ENCODE data around the gene TPCN2.
A peak's percentile ranks its signal among the peaks of the same experiment; 100 is the strongest.

Gene TPCN2

DNA sequence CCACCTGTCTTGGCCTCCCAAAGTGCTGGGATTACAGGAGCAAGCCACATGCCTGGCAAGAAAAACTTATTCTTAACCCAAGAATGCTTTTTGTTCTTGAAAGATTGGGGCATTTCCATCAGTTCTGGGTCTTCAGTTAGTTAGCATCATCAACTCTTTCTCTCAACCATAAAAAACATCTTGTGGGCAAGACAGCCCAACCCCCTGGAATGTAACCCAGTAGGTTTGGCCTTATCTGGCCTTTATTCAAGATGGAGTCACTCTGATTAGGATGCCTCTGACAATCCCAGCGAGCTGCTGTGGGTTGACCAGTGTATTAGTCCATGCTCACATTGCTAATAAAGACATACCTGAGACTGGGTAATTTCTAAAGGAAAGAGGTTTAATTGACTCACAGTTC, 9.2 kb upstream of the TPCN2 start:
- DNase-seq = peak; percentile 58

DNA sequence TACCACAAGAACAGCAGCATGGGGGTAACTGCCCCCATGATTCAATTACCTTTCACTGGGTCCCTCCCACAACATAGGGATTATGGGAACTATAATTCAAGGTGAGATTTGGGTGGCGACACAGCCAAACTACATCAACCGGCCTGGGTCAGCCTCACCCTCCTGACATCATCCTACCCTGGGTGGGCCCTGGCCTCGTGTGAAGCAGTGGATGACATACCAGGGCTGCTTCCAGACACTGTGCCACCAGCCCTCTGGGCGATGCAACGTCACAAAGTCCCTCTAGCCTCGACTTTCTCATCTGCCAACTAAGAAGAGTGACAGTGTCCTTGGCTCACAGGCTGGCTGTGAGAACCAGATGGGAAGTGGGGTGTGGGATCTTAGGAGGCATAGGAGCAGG, 8.7 kb upstream of the TPCN2 start:
- DNase-seq = no peak

DNA sequence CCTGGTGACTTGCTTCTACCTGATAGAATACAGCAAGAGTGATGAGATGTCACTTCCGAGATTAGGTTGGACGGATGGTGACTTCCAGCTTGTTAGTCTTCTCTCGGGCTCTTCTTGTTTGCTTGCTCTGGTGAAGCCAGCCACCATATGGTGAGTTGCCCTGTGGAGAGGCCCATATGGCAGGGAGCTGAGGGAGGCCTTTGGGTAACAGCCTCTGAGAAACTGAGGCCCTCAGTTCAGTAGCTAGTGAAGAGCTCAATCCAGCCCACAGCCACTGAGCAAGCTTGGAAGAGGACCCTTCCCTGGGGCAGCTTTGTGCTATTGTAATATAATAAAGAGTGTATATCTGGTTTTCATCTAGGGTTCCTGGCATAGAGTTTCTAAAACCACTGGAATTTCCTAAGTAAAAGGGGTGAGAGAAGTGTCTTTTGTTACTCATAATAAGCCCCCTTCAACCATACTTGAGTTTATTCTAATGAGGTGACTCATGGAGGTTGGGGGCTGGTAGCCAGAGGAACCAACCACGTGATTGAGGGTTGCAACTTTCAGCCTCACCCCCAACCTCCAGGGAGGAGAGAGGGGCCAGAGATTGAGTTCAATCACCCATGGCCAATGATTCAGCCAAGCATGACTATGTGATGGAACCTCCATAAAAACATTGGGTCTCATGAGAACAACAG, 8.0 kb upstream of the TPCN2 start:
- peak; percentile 97 for DNase-seq

DNA sequence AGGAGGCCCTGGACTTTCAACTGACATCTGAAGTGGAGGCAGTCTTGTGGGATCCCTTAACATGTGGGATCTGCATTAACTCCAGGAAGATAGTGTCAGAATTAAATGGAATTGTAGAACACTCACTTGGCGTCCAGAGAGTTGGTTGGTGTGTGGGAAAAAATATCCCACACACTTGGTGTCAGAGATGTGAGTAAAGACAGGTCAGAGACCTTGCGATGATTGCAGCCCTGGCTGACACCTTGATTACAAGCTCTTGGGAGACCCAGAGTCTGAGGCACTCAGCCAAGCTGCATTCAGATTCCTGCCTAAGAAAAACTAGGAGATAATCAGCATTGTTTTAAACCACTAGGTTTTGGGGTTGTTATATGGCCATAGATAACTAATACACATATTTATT, 7.2 kb upstream of the TPCN2 start:
- DNase-seq = peak; percentile 32

DNA sequence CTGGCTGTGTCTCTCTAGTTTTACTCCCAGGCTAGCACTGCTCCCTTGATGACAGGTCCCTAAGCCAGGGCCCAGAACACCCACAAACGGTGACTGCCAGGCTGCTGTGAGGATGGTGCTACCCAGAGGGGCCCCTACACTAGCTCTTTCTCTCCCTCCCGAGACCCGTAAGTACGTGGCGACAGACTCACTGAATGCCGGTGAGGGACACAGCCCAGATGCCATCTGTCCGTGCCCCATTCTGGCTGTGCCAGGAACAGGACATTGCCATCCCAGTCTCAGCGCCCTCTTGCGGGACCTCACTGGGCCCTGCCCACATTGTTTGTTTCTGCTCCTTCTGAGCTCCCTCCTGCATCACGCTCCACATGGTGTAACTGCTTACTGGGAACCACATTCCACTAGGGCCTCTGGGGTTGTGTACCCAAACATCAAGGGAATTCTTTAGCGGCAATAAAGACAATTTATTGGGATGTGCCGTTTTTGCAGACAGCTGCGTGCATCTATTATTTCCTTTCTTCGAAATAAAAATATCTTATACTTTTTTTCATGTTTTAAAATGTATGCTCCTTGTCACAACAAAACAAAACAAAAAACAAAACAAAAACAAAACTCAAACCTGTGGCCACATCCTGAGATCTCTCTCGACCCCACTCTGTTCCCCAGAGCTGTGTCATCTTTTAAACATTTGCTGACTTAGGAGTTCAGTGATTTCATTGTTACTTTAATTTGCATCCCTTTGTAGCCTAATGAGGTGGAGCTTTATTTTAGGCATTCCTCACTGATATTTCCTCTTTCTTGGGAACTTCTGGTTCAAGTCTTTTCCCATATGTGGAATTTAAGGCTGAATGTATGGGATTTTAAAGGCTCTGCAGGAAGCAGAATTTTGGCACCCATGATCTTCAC, 4.4 kb upstream of the TPCN2 start:
- DNase-seq = peak; percentile 88

GRCh38 chr11:69048031-69048693, 570 bp upstream of the TPCN2 start:
- peak; percentile 25 for DNase-seq

DNA sequence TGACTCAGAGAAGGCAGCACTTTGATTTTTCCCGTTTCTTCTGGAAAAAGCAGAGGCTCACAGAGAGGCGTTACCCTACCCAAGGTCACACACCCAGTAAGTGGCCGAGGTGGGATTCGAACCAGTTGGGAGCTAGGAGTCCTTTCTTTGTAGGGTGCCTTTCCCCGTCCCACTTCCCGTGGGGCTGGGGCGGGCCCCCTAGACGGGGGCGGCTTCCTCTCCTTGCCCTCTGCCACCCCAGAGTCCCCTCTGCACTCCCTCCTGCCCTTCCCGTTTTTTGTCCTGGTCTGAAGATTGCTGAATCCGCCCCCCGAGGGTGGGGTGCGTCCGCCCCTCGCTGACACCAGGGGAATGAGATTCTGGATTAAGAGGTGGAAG, 747 bp downstream of the TPCN2 start:
- DNase-seq = no peak

- DNase-seq = no peak
These were observed 2.1 kb downstream of the TPCN2 start for GRCh38 chr11:69050592-69051380.

DNA sequence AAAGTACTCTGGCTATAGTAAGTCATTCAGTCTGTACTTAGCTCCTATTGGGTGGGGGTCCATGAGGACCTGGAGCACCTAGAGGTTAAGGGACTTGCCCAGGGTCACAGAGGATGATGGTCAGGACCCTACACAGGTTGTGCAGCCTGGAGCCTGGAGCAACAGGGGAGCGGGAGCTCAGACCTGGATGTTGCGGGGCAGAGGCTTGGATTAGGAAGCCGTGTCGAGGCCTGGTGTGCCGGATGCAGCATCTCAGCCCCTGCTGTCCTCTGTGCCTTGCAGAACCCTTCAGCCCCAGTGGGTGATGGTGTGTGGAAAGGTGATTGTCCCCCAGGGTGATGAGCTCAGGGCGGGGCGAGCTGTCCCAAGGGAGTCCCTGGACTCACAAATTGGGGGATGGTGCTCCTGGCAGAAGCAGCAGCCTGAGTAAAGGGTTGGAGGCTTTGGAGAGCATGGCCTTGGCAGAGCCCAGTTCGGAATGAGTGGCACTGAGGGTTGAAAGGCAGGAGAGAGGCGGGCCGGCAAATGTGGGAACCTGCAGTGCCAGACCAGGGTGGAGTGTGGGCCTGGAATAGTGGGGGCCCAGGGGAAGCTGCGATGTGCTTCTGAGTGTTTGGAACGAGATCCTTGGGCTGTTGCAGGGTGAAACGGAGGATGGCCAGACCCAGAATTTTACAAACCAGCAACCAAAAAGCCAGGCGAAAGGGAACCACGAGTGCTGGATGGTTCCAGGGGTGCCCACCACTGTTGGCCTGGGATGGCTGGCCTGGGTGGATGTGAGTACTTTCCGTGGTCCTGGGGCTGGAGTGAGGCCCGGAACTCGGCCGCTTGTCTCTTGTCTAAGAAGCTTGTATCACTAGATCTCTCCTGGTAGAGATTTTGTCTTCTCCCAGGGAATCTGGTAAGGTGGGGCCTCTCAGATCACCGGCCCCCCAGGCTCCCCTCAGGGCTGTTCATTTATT, 2.9 kb downstream of the TPCN2 start:
- DNase-seq = no peak

- no peak for DNase-seq
These were observed 3.8 kb downstream of the TPCN2 start for GRCh38 chr11:69052343-69053168.

GRCh38 chr11:69053169-69053477, 4.4 kb downstream of the TPCN2 start:
- DNase-seq = no peak

DNA sequence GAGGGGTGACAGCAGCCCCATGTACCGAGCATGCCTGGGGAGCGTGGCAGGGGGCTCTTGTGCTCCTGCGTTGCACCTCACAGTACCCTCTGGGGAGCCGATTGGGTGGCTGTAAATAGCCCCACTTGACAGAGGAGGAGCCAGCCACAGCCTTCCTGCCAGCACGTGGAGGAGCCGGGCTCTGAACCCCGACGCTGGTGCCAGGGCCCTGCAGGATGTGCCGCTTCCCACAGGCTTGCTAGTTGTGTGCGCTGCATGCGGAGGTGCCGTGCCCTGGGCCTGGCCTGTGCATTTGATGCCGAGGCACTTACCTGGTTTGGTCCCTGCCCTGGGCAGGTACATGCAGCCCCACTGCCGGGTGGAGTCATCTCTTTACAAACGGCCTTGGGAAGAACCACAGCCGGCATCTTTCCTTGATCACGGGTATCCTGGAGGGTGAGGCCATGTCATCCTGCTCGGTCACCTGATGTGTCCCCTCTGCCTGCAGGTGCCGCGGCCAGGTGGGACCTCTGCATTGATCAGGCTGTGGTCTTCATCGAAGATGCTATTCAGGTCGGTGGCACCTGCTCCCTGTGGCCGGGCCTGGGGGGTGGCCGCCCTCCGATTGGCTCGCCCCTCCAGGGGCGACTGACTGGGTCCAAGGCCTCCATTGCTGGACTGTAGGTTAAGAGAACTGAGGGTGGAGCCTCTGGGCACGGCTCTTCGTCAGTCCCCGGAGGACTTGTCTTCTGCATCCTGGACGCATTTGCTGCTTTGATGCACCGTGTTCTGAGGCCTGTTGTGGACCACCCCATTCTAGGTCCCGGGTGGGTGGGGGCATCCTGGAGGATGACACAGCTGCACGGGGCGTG, 5.0 kb downstream of the TPCN2 start:
- DNase-seq = no peak

DNA sequence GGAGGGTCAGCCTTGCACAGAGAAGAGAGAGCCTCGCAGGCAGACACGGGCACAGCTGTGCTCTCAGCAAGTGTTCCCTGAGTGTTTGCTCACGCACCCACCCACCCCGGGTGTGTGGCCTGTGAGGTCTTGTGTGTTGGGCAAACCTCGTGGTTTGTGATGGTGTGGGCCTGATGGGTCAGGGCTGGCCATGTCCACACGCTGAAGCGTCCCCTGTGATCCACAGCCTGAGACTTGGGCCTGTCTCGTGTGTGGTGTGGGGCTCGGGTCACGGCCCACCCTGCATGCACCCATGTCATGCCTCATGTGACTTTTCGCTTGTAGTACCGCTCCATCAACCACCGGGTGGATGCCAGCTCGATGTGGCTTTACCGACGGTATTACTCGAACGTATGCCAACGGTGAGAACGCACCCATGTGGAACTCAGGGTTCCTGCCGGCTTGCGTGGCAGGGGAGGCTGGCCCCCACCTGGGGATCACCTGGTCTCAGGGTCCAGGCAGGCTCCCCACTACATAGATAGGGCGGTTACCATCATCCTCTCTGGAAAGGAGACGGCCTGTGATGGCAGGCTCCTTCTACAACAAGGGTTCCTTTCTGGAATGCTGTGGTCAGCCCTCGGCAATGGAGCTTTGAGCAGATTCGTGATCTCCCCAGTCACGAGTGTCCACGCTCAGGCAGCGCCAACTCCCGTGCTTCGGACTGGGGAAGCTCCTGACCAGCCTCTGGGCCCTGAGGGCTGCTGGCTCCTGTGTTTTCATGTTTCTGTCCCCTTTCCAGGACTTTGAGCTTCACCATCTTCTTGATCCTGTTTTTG, 5.9 kb downstream of the TPCN2 start:
- no peak for DNase-seq

- DNase-seq = no peak
These were observed 6.5 kb downstream of the TPCN2 start for GRCh38 chr11:69055212-69055586.

DNA sequence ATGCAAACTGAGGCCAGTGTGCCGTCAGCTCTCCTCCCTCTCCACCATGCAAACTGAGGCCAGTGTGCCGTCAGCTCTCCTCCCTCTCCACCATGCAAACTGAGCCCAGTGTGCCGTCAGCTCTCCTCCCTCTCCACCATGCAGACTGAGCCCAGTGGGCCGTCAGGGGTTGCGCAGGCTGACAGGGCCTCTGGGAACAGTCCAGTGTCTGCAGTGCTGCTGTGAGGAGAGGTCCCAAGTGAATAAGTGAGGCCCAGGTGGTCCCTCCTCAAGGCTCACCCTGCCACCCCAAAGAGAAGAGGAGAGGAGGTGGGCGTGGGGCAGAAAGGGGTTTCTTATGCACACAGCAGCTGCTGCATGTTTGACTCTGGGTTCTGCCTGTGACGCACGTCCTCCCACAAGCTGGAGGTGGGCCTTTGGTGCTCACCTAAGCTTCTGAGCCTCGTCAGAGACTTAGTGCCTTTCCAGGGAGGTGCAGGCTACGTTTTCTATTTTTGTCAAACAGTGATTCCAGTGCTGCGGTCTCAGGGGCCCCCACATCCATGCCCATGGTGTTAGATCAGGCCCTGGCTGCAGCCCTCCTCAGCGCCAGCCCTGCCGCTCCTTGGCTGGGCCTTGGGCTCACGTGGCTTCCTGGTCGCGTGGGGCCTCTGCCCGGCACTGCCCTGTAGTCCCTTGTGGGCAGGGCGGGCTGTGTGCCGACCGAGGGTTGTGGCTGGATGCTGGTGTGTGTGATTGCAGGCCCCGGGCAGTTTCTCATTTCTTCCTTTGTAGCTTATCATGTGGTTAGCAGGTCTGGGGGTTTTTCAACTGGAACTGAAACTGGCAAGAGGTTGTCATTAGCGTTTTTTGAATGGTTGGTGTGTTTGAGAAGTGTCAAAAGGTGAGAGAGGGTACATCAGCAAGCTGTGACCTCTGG, 7.1 kb downstream of the TPCN2 start:
- no peak for DNase-seq

- DNase-seq = no peak
These were observed 8.5 kb downstream of the TPCN2 start for GRCh38 chr11:69057236-69057635.

- DNase-seq = no peak
These were observed 9.1 kb downstream of the TPCN2 start for GRCh38 chr11:69057801-69058200.
